BJ (cell line): Measurements from ENCODE around the gene KAT6B. TPM values are rescaled to one million over a fixed set of nuclear protein-coding genes. Genes with fewer than 3 reads are reported as not detected.
"Not testable (repeated sequence)": the region's sequence is repeated elsewhere in the genome, so short reads cannot be mapped to it uniquely, and the experiment has no call there.

Source experiments
- CTCF ChIA-PET: fragments of 350-600 bp; formaldehyde crosslinking; extraction: SDS; loops from one replicate; lab custom pipeline; 2021; ENCODE audit warnings: antibody characterized with exemption, inconsistent platforms; lab: Yijun Ruan, JAX
- POLR2A ChIA-PET: fragments of 300-600 bp; sonication (Branson Sonifier 250); formaldehyde crosslinking; extraction: SDS; loops from one replicate; lab custom pipeline; 2021; ENCODE audit warnings: antibody characterized with exemption; lab: Charles Lee
- DNase-seq: peaks from one replicate; pipeline ENCODE4 v3.0.0-alpha.2; 2011; ENCODE audit warnings: low read depth
- H3K27me3 ChIP-seq: 2 replicates; pipeline ENCODE4 v1.6.0; 2011; ENCODE audit warnings: low read length; ENCODE audit not compliant: control insufficient read depth, insufficient read depth
- H3K36me3 ChIP-seq: 2 replicates; pipeline ENCODE4 v1.5.1; 2011; ENCODE audit warnings: low read length; ENCODE audit not compliant: control insufficient read depth, insufficient read depth
- H3K4me3 ChIP-seq: 2 replicates; pipeline ENCODE4 v1.5.1; 2011; ENCODE audit warnings: low read depth, mild to moderate bottlenecking, control low read depth, low read length
- polyA plus RNA-seq: library from polyadenylated mRNA; depleted of rRNA; stranded (reverse); fragments of >200 nt; gene quantifications from 2 replicates; pipeline ENCODE4 v1.2.3, GENCODE V29; 2011
- TF ChIP-seq, protein P1 (sequence below): IDR thresholded peaks from 2 replicates; pipeline ENCODE4 v1.5.1; 2011; ENCODE audit warnings: low read depth, mild to moderate bottlenecking, control low read depth, inconsistent platforms, low read length, moderate library complexity; ENCODE audit not compliant: insufficient read depth

Gene KAT6B
- polyA plus RNA-seq, 1 experiment: 5.1 TPM

- POLR2A ChIA-PET: no interaction called here
- Histone ChIP-seq H3K36me3 (no peaks in the 10 kb centered on the region), H3K27me3 (no peaks in the 10 kb centered on the region)
Observed at GRCh38 chr10:74913377-74913979, 87.1 kb downstream of the KAT6B start.

DNA sequence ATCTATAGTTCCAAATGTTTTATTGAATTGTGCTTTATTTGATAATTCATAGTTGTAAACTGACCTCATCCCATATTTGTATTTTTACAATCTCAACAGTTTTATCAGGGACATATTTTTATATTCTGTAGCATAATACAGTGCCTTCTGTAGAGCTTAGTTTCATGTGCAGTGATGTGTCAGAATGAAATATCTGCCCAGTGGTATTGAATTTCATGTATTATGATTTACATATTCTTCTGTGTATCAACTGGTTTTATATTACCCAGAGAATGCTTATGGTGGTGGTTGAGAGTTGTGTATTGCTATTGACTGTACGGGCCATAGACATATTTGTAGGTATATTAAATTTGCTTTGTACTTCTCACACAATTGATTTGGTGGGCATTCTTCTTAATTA, 89.9 kb downstream of the KAT6B start:
- ChIA-PET CTCF (no interaction called here), POLR2A (no interaction called here)
- Histone ChIP-seq H3K4me3 (no peak overlapping the region), H3K36me3 (no peaks in the 10 kb centered on the region), H3K27me3 (no peaks in the 10 kb centered on the region)
- TF ChIP-seq, protein P1, sequence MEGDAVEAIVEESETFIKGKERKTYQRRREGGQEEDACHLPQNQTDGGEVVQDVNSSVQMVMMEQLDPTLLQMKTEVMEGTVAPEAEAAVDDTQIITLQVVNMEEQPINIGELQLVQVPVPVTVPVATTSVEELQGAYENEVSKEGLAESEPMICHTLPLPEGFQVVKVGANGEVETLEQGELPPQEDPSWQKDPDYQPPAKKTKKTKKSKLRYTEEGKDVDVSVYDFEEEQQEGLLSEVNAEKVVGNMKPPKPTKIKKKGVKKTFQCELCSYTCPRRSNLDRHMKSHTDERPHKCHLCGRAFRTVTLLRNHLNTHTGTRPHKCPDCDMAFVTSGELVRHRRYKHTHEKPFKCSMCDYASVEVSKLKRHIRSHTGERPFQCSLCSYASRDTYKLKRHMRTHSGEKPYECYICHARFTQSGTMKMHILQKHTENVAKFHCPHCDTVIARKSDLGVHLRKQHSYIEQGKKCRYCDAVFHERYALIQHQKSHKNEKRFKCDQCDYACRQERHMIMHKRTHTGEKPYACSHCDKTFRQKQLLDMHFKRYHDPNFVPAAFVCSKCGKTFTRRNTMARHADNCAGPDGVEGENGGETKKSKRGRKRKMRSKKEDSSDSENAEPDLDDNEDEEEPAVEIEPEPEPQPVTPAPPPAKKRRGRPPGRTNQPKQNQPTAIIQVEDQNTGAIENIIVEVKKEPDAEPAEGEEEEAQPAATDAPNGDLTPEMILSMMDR: no peak
- DNase-seq: no peak

More at GRCh38 chr10:74913377-74913979, 87.1 kb downstream of the KAT6B start:
- TF ChIP-seq, protein P1: no peak
- DNase-seq: no peak
- CTCF ChIA-PET: interaction anchor here (0.7 to 1.4 kb wide), 2 partner anchors 9 to 15 kb away, joined by 3 read pairs; no protein-coding TSS in a partner anchor
- H3K4me3 ChIP-seq: no peak overlapping the region

GRCh38 chr10:74917481-74918077, 91.2 kb downstream of the KAT6B start:
- TF ChIP-seq, protein P1: no peak

GRCh38 chr10:74919671-74920070, 93.3 kb downstream of the KAT6B start:
- Histone ChIP-seq H3K36me3 (no peaks in the 10 kb centered on the region), H3K4me3 (no peak overlapping the region), H3K27me3 (no peaks in the 10 kb centered on the region)
- POLR2A ChIA-PET: no interaction called here
- TF ChIP-seq, protein P1: no peak
- DNase-seq: no peak
- CTCF ChIA-PET: no interaction called here

More at GRCh38 chr10:74917481-74918077, 91.2 kb downstream of the KAT6B start:
- DNase-seq: no peak
- no peaks in the 10 kb centered on the region for H3K27me3 ChIP-seq
- H3K4me3 ChIP-seq: no peak overlapping the region
- H3K36me3 ChIP-seq: no peaks in the 10 kb centered on the region
- ChIA-PET POLR2A (no interaction called here), CTCF (no interaction called here)

GRCh38 chr10:74921070-74921469, 94.7 kb downstream of the KAT6B start:
- not testable (repeated sequence) for DNase-seq, H3K27me3 ChIP-seq, H3K36me3 ChIP-seq, H3K4me3 ChIP-seq
- CTCF ChIA-PET: interaction anchor here (0.6 to 1.3 kb wide), 3 partner anchors 46 to 315 kb away, joined by 3 to 4 read pairs (median 3); partner anchors contain the start of gene COMTD1
- POLR2A ChIA-PET: interaction anchor here (0.6 to 0.7 kb wide), 2 partner anchors 20 to 36 kb away, joined by 3 to 9 read pairs; no protein-coding TSS in a partner anchor
